ENCODE results near the gene PXDC1. TPM values are rescaled to one million over a fixed set of nuclear protein-coding genes. Genes with fewer than 3 reads are reported as not detected.

The PXDC1 gene
- total and polyA plus RNA-seq, 5 donors: 18.9 to 43.9 (median 23.7) TPM

DNA sequence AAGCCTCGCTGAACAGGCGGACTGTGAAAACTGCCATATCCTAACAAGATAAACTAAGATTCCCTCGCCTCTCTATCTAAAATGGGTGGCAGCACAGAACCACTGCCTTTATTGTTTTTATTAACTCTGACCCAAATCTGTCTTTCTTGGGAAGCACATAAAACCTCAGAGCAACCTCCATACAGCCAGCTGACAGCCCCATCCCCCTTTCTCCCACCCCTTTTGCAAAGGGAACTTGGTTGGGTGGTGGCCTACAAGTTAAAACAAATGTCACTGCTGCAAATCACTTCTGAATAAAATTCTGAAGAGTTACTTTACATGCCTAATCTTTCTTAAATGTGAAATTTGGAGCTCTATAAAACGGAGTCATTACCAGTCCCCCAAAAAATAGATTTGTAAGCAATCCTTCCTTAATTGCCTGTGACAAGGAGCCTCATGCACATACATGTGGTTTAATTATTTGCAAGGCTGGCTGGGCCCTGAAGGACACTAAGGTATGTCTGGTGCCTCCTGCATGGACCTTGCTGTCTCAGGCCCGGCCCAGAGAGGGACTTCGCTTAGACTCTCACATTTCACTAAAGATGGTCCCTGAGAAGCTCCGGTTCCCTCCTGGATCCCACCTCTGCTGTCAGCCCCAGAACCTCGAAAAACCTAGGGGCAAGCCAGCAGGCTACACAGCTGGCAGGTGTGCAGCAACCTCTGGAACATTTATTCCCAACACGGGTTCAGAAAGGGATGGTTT, 21.7 kb downstream of the PXDC1 start:
- intact Hi-C loops (cut with DNase I): loop anchor here (2.0 to 10.0 kb wide), 6 partner anchors 315 to 605 kb away; no protein-coding TSS in a partner anchor
- Histone ChIP-seq H3K4me3 (ENCODE audit: low read length) (no peak overlapping the region), H3K9me3 (ENCODE audit: control insufficient read depth, low read length) (no peaks in the 10 kb centered on the region), H3K27me3 (ENCODE audit: control insufficient read depth, insufficient read depth) (no peaks in the 10 kb centered on the region), H3K27ac (ENCODE audit: low read length) (no peak overlapping the region), H3K4me1 (ENCODE audit: control insufficient read depth, insufficient read depth, low read length) (peaks cover 1% of the 10 kb centered on the region)
- ATAC-seq (no peak), DNase-seq (no peak)
- WGBS: 94% methylated on average over 9 of the region's 9 CpGs

DNA sequence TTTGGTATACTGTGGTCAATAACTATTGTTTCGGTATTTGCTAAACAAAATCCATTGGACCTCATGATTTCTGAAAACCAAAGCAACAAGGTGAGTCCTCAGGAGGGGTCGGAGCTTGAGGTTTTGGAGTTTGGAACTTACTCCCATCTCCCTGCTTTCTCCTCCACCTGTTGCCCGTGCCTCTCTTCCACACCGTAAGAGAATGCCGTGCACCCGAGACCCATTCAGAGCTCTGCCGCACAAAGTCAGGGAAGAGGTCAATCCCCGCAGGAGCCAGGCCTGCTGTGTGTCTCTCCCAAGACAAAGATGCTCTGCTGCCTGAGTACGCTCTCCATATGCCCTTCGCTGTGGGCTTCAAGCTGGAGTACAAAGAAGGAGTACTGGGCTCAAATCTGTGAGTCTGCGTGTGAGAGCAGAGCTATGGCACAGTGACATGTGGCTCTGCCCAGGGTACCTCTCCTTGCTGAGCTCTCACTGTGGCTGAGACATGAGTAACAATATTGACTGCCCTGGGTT, 23.9 kb downstream of the PXDC1 start:
- Histone ChIP-seq H3K4me1 (ENCODE audit: control insufficient read depth, insufficient read depth, low read length) (peaks cover 5% of the 10 kb centered on the region), H3K27ac (ENCODE audit: low read length) (no peak overlapping the region), H3K4me3 (ENCODE audit: low read length) (no peak overlapping the region), H3K27me3 (ENCODE audit: control insufficient read depth, insufficient read depth) (no peaks in the 10 kb centered on the region), H3K9me3 (ENCODE audit: control insufficient read depth, low read length) (no peaks in the 10 kb centered on the region)
- intact Hi-C loops (cut with DNase I): no loop called here
- 94% methylated on average over 11 of the region's 11 CpGs for WGBS
- DNase-seq: no peak
- no peak for ATAC-seq

DNA sequence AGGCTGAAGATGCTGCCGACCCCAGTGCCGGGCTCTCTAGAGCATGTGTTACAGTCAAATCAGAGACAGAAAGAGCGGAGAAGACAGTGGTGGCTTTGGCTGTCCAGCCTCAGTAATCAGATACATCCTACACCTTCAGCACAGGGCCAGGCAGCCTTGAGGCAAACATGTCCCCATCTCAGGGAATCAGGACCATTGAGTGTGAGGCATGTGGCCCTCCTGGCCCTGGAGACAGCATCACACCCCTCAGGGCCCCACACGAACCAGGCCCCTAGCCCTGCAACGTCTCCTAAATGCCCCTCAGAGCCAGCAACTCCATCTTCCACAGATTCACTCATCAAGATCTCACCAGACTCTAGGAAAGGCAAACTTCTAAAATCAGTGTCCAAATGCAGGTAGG, 24.5 kb downstream of the PXDC1 start:
- Histone ChIP-seq H3K27me3 (ENCODE audit: control insufficient read depth, insufficient read depth) (no peaks in the 10 kb centered on the region), H3K4me3 (ENCODE audit: low read length) (no peak overlapping the region), H3K9me3 (ENCODE audit: control insufficient read depth, low read length) (no peaks in the 10 kb centered on the region), H3K27ac (ENCODE audit: low read length) (no peak overlapping the region), H3K4me1 (ENCODE audit: control insufficient read depth, insufficient read depth, low read length) (peaks cover 6% of the 10 kb centered on the region)
- ATAC-seq (no peak), DNase-seq (no peak)
- intact Hi-C loops (cut with DNase I): no loop called here
- 81% methylated on average over 5 of the region's 5 CpGs for WGBS

DNA sequence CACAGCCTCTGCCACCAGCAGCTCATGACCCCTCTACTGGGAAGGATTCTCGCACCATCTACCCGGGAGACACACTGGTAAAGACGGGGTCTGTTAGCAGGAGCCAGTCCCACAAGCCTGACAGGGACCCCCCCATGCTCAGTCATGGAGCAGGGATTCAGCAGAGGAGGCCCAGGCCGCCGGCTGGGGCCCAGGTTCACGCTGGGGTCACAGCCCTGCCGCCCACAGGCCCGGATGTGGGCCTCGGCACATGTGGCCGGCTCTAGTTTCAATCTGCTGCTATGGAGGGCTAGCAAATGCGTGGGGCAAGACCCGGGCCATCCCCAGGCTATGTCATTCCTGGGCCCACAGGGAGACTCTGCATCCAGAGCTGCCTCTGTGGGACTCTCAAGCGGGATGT, 25.1 kb downstream of the PXDC1 start:
- no peak for ATAC-seq
- intact Hi-C loops (cut with DNase I): no loop called here

DNA sequence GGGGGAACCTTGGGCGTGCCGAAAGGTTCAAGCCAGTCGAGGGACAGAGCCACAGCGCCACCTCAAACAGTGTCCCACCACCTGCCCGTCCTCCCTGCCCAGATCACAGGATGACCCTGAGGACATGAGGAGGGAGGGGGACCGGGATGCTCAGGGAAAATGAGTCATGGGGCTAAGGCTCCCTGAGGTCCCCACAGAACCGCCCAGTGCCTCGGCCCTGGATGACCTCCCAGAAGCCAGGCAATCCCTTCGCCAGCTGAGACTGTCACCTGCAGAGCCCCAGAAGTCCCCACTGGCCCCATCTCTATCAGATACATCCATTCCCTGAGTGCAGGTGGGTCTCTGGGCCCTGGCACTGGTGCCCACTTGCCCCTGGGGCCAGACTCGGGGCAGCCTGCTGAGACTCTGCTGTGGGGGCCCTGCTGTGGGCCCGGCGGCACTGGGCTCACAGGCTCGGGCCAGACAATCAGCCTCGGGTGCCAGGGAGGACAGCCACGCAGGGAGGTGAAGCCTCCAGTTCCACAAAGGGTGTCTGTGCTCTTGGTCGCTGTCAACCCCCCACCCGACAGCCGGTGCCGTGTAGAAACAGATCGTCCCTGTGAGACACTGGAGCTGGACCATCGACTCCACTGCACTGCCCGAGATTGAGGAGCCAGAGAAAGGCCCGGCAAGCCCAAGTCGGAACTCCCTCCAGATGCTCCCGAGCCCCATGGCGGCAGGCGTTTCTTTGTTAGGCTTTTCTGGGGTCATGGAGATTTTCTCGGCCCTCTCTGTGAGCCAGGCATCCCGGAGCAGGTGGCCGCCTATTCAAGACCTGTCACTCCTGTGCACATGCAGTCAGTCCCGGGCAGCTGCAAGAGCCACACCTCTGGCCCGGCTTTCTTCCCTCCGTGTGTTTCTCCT, 26.1 kb downstream of the PXDC1 start:
- H3K4me3 ChIP-seq (ENCODE audit: low read length): no peak overlapping the region
- no peak for DNase-seq
- no peaks in the 10 kb centered on the region for H3K27me3 ChIP-seq (ENCODE audit: control insufficient read depth, insufficient read depth)
- H3K27ac ChIP-seq (ENCODE audit: low read length): no peak overlapping the region
- H3K4me1 ChIP-seq (ENCODE audit: control insufficient read depth, insufficient read depth, low read length): peaks cover 6% of the 10 kb centered on the region
- H3K9me3 ChIP-seq (ENCODE audit: control insufficient read depth, low read length): no peaks in the 10 kb centered on the region
- peak; percentile 7 to 16 for ATAC-seq
- intact Hi-C loops (cut with DNase I): no loop called here
- 82% methylated on average over 33 of the region's 33 CpGs for WGBS

More for the DNA sequence above, 25.1 kb downstream of the PXDC1 start:
- Histone ChIP-seq H3K4me3 (ENCODE audit: low read length) (no peak overlapping the region), H3K9me3 (ENCODE audit: control insufficient read depth, low read length) (no peaks in the 10 kb centered on the region), H3K27ac (ENCODE audit: low read length) (no peak overlapping the region), H3K27me3 (ENCODE audit: control insufficient read depth, insufficient read depth) (no peaks in the 10 kb centered on the region), H3K4me1 (ENCODE audit: control insufficient read depth, insufficient read depth, low read length) (peaks cover 6% of the 10 kb centered on the region)
- WGBS: 74% methylated on average over 13 of the region's 13 CpGs
- no peak for DNase-seq

DNA sequence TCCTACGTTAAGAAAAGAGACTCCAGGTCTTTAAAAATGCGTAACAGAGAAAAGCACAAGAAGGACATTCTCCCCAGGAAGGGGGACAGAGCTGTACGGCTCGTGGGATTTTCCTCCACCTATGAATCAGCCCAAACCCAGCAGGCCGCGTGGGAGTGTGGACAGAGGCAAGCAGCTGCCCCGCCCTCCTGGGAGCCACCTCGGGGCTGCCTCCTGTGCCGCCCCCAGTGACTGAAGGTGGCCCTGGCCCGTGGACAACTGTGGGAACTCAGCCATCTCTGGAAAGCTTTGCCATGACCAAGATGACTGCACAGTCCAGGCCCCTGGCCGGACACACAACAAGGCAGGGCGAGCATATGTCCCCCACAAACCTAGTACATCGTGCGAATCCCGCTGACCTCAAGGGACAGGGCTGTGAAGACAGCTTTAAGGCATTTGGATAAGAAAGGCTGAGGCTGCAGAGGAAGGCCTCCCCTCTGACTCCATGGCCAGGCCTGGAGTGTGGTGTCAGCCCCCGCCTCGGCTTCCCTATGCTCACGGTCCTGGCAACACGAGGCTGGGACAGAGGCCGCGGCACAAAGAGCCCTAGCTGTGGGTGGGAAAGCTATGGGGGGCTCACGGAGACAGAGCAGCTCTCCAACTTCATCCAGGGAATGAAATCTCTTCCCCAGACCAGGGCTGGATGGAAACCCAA, 26.9 kb downstream of the PXDC1 start:
- no peak overlapping the region for H3K4me3 ChIP-seq (ENCODE audit: low read length)
- intact Hi-C loops (cut with DNase I): no loop called here
- H3K9me3 ChIP-seq (ENCODE audit: control insufficient read depth, low read length): no peaks in the 10 kb centered on the region
- no peaks in the 10 kb centered on the region for H3K27me3 ChIP-seq (ENCODE audit: control insufficient read depth, insufficient read depth)
- peak; percentile 67 to 73 (median 73) for DNase-seq
- peaks cover 6% of the 10 kb centered on the region for H3K4me1 ChIP-seq (ENCODE audit: control insufficient read depth, insufficient read depth, low read length)
- peak; percentile 41 to 49 for ATAC-seq
- no peak overlapping the region for H3K27ac ChIP-seq (ENCODE audit: low read length)
- 63% methylated on average over 22 of the region's 22 CpGs for WGBS

DNA sequence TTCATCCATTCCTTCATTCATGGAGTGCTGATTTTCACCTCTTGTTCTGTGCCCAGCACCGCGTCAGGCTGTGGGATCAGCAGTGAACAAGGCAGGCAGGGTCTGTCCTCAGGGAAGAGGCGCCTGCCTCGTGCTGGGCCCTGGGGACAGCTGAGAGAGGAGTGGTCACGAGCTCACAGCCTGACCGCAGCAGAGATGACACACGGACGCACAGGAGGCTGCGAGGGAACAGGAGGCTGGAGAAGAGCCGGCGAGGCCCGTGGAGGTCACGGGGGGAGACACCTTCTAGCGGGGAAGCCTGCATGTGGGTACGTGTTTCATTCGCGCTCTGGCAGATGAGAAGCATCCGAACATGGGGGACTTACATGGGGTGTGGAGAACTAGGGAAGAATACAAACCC, 27.5 kb downstream of the PXDC1 start:
- no peak for DNase-seq
- H3K4me1 ChIP-seq (ENCODE audit: control insufficient read depth, insufficient read depth, low read length): peaks cover 6% of the 10 kb centered on the region
- intact Hi-C loops (cut with DNase I): no loop called here
- H3K4me3 ChIP-seq (ENCODE audit: low read length): no peak overlapping the region
- H3K9me3 ChIP-seq (ENCODE audit: control insufficient read depth, low read length): no peaks in the 10 kb centered on the region
- no peak overlapping the region for H3K27ac ChIP-seq (ENCODE audit: low read length)
- H3K27me3 ChIP-seq (ENCODE audit: control insufficient read depth, insufficient read depth): no peaks in the 10 kb centered on the region
- ATAC-seq: peak in 1 of 2 donors; percentile 5
- WGBS: 86% methylated on average over 18 of the region's 18 CpGs

DNA sequence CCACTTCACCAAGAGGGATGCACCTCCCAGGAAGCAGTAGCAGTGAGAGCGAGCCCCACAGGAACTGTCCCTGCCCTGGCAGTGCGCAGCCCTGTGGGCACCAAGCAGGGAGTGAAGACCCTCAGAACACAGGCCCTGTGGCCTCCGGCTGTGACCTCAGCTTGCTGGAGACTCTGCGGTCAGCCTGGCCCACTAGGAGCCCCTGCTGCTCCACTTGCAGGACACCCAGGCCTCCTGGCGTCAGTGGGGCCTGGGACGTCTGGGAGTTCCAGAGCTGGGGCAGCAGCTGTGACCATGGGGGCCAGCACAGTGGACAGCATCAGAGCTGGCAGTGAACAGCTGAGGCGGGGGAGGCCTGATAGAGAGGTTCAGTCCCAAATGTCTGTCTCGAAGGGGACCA, 28.3 kb downstream of the PXDC1 start:
- no peak overlapping the region for H3K4me3 ChIP-seq (ENCODE audit: low read length)
- WGBS: 85% methylated on average over 8 of the region's 8 CpGs
- intact Hi-C loops (cut with DNase I): no loop called here
- H3K27ac ChIP-seq (ENCODE audit: low read length): no peak overlapping the region
- H3K4me1 ChIP-seq (ENCODE audit: control insufficient read depth, insufficient read depth, low read length): peaks cover 6% of the 10 kb centered on the region
- no peak for ATAC-seq
- no peaks in the 10 kb centered on the region for H3K27me3 ChIP-seq (ENCODE audit: control insufficient read depth, insufficient read depth)
- no peak for DNase-seq
- no peaks in the 10 kb centered on the region for H3K9me3 ChIP-seq (ENCODE audit: control insufficient read depth, low read length)

DNA sequence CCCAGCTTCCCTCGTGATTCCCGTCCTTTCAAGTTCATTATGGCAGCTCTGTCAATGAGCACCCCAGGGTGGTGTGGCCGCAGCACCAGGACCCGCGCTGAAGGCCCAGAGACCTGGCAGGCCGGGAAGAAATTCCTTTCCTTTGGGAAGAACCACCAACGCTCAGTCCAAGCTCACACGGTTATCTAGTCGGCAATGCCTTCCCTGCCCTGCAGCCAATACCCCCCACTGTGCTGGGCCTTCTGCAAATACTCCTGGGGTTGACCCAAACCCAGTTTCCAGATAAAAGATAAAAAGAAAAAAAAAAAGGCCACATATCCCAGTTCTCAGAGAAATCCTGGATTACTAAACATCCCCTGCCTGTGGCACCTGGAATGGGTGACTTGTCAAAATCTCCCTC, 28.7 kb downstream of the PXDC1 start:
- no peak for DNase-seq
- intact Hi-C loops (cut with DNase I): no loop called here
- peak overlapping the region; percentile 40 for H3K27ac ChIP-seq (ENCODE audit: low read length)

DNA sequence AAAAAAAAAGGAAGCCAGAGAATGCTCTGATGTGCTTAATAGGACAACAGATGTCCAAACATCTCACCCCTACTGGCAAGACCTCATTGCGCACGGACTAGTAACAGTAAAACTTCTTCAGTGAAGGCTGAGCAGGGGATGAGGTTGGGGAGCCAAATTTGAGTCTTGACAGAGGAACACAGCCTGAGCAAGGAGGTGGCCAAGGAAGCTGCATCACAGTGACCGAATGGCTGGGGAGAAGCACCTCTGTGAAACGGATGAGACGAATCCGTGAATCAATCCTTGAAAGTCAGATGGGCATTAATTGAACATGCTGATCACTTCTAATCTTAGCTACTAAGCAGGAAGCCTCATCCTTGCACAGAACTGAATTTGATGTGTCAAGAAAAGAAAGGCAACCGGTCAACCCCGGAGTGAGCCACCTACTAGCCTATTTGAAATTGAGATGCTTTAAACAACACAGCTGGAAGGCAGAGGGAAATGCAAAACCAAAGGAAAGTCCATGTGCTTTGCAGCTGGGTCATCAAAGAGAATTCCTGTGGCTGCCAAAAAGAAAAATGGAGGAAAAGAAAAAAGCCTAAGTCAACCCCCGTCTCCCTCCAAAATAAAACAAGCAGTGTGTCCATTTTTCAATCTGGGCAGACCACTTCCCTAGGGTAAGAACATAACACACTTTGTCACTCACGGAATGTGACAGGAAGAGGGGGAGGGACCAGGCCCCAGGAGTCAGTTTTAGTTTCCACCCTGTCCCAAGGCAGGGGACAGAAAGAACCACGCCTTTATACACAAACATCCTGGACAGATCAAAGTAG, 29.5 kb downstream of the PXDC1 start:
- no peak overlapping the region for H3K27ac ChIP-seq (ENCODE audit: low read length)
- peak; percentile 48 to 70 for ATAC-seq
- DNase-seq: no peak
- 60% methylated on average over 11 of the region's 11 CpGs for WGBS
- peaks cover 6% of the 10 kb centered on the region for H3K4me1 ChIP-seq (ENCODE audit: control insufficient read depth, insufficient read depth, low read length)
- H3K4me3 ChIP-seq (ENCODE audit: low read length): no peak overlapping the region
- no peaks in the 10 kb centered on the region for H3K27me3 ChIP-seq (ENCODE audit: control insufficient read depth, insufficient read depth)
- H3K9me3 ChIP-seq (ENCODE audit: control insufficient read depth, low read length): no peaks in the 10 kb centered on the region
- intact Hi-C loops (cut with DNase I): no loop called here

More for the DNA sequence above, 28.7 kb downstream of the PXDC1 start:
- no peak for ATAC-seq
- no peaks in the 10 kb centered on the region for H3K27me3 ChIP-seq (ENCODE audit: control insufficient read depth, insufficient read depth)
- H3K9me3 ChIP-seq (ENCODE audit: control insufficient read depth, low read length): no peaks in the 10 kb centered on the region
- H3K4me3 ChIP-seq (ENCODE audit: low read length): no peak overlapping the region
- WGBS: 62% methylated on average over 9 of the region's 9 CpGs
- peaks cover 6% of the 10 kb centered on the region for H3K4me1 ChIP-seq (ENCODE audit: control insufficient read depth, insufficient read depth, low read length)
